Endothelial cell of umbilical vein (primary cell): Measurements from ENCODE around the gene IGFL3. TPM values are rescaled to one million over a fixed set of nuclear protein-coding genes. Genes with fewer than 3 reads are reported as not detected.
"Not testable (repeated sequence)": the region's sequence is repeated elsewhere in the genome, so short reads cannot be mapped to it uniquely, and the experiment has no call there.

Experiments used
- BruUV-seq: library from RNA; stranded (reverse); fragments of 400-500 nt; replicated peaks from 2 replicates; lab custom pipeline; 2021; lab: Mats Ljungman, UMichigan
- CTCF ChIA-PET: fragments of 300-600, 350-600 bp; sonication (Branson Sonifier 250); formaldehyde crosslinking; loops from one replicate; lab custom pipeline; 2021; ENCODE audit warnings: antibody characterized with exemption, inconsistent platforms; lab: Charles Lee
- POLR2A ChIA-PET: fragments of 300-600, 350-600 bp; sonication (Branson Sonifier 250); formaldehyde crosslinking; loops from one replicate; lab custom pipeline; 2021; ENCODE audit warnings: antibody characterized with exemption, inconsistent platforms; lab: Charles Lee
- DNase-seq: peaks from one replicate; pipeline ENCODE4 v3.0.0-alpha.2; 2011; ENCODE audit warnings: low read depth, low spot score
- FAIRE-seq: peaks from 2 replicates; lab custom pipeline; 2011; peaks lifted over from hg19 to GRCh38; lab: Jason Lieb, UNC
- H2AFZ ChIP-seq: 2 replicates; pipeline ENCODE4 v1.6.0; 2012; ENCODE audit warnings: low read depth, low read length, control low read depth, inconsistent platforms
- H3K27ac ChIP-seq: 2 replicates; pipeline ENCODE4 v1.5.1; 2011; ENCODE audit warnings: low read depth, mild to moderate bottlenecking, control low read depth, low read length, moderate library complexity; ENCODE audit not compliant: insufficient read depth
- H3K27me3 ChIP-seq, 2 experiments: 2 replicates each; pipeline versions ENCODE4 v1.6.0 to v1.6.1; 2011; ENCODE audit warnings: low read length in 2 of 2, mixed read lengths in 1 of 2; ENCODE audit not compliant: control insufficient read depth in 2 of 2, insufficient read depth in 2 of 2
- H3K36me3 ChIP-seq, 2 experiments: 2 replicates in 1 of 2; 3 replicates in 1 of 2; pipeline ENCODE4 v1.5.1; 2011; ENCODE audit warnings: low read length in 2 of 2, mild to moderate bottlenecking in 1 of 2, moderate library complexity in 1 of 2; ENCODE audit not compliant: control insufficient read depth in 2 of 2, insufficient read depth in 2 of 2; ENCODE audit errors: extremely low read depth in 1 of 2
- H3K4me1 ChIP-seq: 3 replicates; pipeline ENCODE4 v1.5.1; 2011; ENCODE audit warnings: mild to moderate bottlenecking, low read length; ENCODE audit not compliant: control insufficient read depth, insufficient read depth; ENCODE audit errors: extremely low read depth
- H3K4me2 ChIP-seq: 2 replicates; pipeline ENCODE4 v1.6.1; 2011; ENCODE audit warnings: low read length, control low read depth, mixed read lengths; ENCODE audit not compliant: insufficient read depth
- H3K4me3 ChIP-seq, 3 experiments: fragments of 200-600 bp in 1 of 3; sonication (generic), shearing (Covaris generic) in 1 of 3; replicated peaks in 1 of 3; 2 replicates each; pipeline ENCODE4 v1.5.1; 2011 to 2016; ENCODE audit warnings: control low read depth in 3 of 3, low read length in 3 of 3, mild to moderate bottlenecking in 2 of 3, inconsistent platforms in 1 of 3, low read depth in 1 of 3, moderate library complexity in 1 of 3; ENCODE audit not compliant: insufficient read depth in 1 of 3
- H3K79me2 ChIP-seq: 2 replicates; pipeline ENCODE4 v1.6.0; 2012; ENCODE audit warnings: low read length, inconsistent platforms; ENCODE audit not compliant: control insufficient read depth, insufficient read depth
- H3K9ac ChIP-seq: replicated peaks from 2 replicates; pipeline ENCODE3; 2011; ENCODE audit warnings: low read length, control low read depth; ENCODE audit not compliant: insufficient read depth; ENCODE audit errors: extremely low read depth
- H3K9me1 ChIP-seq: replicated peaks from 3 replicates; pipeline ENCODE4 v1.6.0; 2011; ENCODE audit warnings: mild to moderate bottlenecking, low read length; ENCODE audit not compliant: control insufficient read depth, insufficient read depth; ENCODE audit errors: extremely low read depth
- H3K9me3 ChIP-seq: replicated peaks from 2 replicates; pipeline ENCODE4 v1.5.1; 2012; ENCODE audit warnings: low read length, inconsistent platforms; ENCODE audit not compliant: control insufficient read depth, insufficient read depth
- H4K20me1 ChIP-seq: replicated peaks from 2 replicates; pipeline ENCODE3; 2011; ENCODE audit warnings: mild to moderate bottlenecking, low read length; ENCODE audit not compliant: control insufficient read depth, insufficient read depth; ENCODE audit errors: extremely low read depth
- EZH2 ChIP-seq: IDR thresholded peaks from 2 replicates; pipeline ENCODE4 v1.6.1; 2012; ENCODE audit warnings: borderline replicate concordance, low read depth, mild to moderate bottlenecking, moderate library complexity, low read length, inconsistent platforms; ENCODE audit not compliant: severe bottlenecking
- FOS ChIP-seq: IDR thresholded peaks from 2 replicates; pipeline ENCODE4 v1.6.1; 2011; ENCODE audit warnings: mild to moderate bottlenecking, low read length, moderate library complexity, borderline replicate concordance; ENCODE audit not compliant: insufficient read depth
- GATA2 ChIP-seq: IDR thresholded peaks from 2 replicates; pipeline ENCODE4 v1.7.0; 2011; ENCODE audit warnings: low read depth, mild to moderate bottlenecking, moderate library complexity, mixed read lengths, low read length; ENCODE audit not compliant: insufficient read length, insufficient read depth
- JUN ChIP-seq: IDR thresholded peaks from 2 replicates; pipeline ENCODE4 v1.6.1; 2011; ENCODE audit warnings: borderline replicate concordance, low read depth; ENCODE audit not compliant: insufficient read length, insufficient read depth
- MAX ChIP-seq: IDR thresholded peaks from 2 replicates; pipeline ENCODE4 v1.6.1; 2011; ENCODE audit not compliant: insufficient read depth, insufficient read length
- MYC ChIP-seq: IDR thresholded peaks from one replicate; pipeline ENCODE4 v1.6.1; 2011; ENCODE audit warnings: mild to moderate bottlenecking, low read depth, low read length
- POLR2A ChIP-seq: IDR thresholded peaks from 2 replicates; pipeline ENCODE4 v1.6.1; 2012; ENCODE audit warnings: low read depth, mild to moderate bottlenecking, control low read depth, low read length
- POLR2AphosphoS5 ChIP-seq: IDR thresholded peaks from 2 replicates; pipeline ENCODE4 v1.6.1; 2012; ENCODE audit warnings: low read depth, mild to moderate bottlenecking, control low read depth, low read length, moderate library complexity; ENCODE audit not compliant: insufficient read depth
- dilution Hi-C: fragments of 300-500 bp; cut with MboI; formaldehyde crosslinking; loops from one replicate; pipeline ENCODE4 v1.15.0; 2019; ENCODE audit warnings: low sequenced_read_pairs; ENCODE audit not compliant: extremely low pct_ligation_motif_present
- intact Hi-C: fragments of 100-400 bp; cut with micrococcal nuclease; formaldehyde crosslinking; loops from one replicate; pipeline ENCODE4 v1.10.0; 2022
- polyA plus RNA-seq, 4 experiments: library from polyadenylated mRNA; depleted of rRNA in 3 of 4; stranded (reverse) in 3 of 4; unstranded in 1 of 4; fragments of >200 nt; gene quantifications; 2 replicates each; pipeline versions ENCODE4 v1.2.1 to v1.2.3, GENCODE V29; 2011 to 2012; ENCODE audit warnings: missing spikeins in 1 of 4
- total RNA-seq: library from RNA; stranded (reverse); gene quantifications from 2 replicates; pipeline ENCODE4 v1.2.3, GENCODE V29; 2021
- TF ChIP-seq, protein P1 (sequence below), 2 donors: IDR thresholded peaks; 1 replicate in 1 of 2; 2 replicates in 1 of 2; pipeline ENCODE4 v1.5.1; 2011; ENCODE audit warnings: low read length in 2 of 2, mild to moderate bottlenecking in 2 of 2, moderate library complexity in 2 of 2, control low read depth in 1 of 2, inconsistent platforms in 1 of 2, low read depth in 1 of 2; ENCODE audit not compliant: insufficient read depth in 1 of 2; ENCODE audit errors: extremely low read depth in 1 of 2

Gene IGFL3
- total and polyA plus RNA-seq, 2 donors (not counting 3 experiments of a cell fraction or from before 2014, with no cell fraction given): not detected

DNA sequence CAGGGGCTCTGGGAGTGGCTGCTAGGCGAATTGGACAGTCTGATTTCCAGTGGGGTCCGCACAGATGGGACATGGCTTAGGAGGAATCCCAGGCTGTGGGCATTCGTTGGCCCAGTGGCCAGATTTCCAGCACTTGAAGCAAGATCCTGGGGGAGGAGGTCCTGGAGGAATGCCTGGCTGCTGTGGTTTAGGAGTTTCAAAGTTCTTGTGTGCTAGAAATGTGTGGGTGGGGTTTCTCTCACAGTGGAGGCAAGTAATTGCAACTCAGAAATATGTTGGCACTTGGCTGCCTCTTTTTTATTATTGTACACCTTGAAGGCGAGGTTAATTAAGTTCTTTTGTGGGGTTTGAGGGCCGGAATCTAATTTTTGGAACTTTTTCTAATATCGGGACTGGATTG lies 17.1 kb downstream of the IGFL3 start:
- dilution Hi-C loops: no loop called here
- no TSS peak for BruUV-seq
- Histone ChIP-seq H3K36me3 (no peaks in the 10 kb centered on the region), H3K27me3 (peaks cover 14 to 27% of the 10 kb centered on the region in 2 experiments), H3K9me3 (no peaks in the 10 kb centered on the region), H3K9me1 (no peaks in the 10 kb centered on the region), H4K20me1 (no peaks in the 10 kb centered on the region), H3K4me3 (no peak overlapping the region), H3K79me2 (no peaks in the 10 kb centered on the region), H3K9ac (no peak overlapping the region), H3K27ac (no peak overlapping the region), H3K4me2 (no peak overlapping the region), H2AFZ (no peak overlapping the region), H3K4me1 (no peaks in the 10 kb centered on the region)
- FAIRE-seq (no peak), DNase-seq (no peak)
- intact Hi-C loops: no loop called here
- TF ChIP-seq, protein P1, sequence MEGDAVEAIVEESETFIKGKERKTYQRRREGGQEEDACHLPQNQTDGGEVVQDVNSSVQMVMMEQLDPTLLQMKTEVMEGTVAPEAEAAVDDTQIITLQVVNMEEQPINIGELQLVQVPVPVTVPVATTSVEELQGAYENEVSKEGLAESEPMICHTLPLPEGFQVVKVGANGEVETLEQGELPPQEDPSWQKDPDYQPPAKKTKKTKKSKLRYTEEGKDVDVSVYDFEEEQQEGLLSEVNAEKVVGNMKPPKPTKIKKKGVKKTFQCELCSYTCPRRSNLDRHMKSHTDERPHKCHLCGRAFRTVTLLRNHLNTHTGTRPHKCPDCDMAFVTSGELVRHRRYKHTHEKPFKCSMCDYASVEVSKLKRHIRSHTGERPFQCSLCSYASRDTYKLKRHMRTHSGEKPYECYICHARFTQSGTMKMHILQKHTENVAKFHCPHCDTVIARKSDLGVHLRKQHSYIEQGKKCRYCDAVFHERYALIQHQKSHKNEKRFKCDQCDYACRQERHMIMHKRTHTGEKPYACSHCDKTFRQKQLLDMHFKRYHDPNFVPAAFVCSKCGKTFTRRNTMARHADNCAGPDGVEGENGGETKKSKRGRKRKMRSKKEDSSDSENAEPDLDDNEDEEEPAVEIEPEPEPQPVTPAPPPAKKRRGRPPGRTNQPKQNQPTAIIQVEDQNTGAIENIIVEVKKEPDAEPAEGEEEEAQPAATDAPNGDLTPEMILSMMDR (IDR thresholded peaks at IDR 0.05; ENCODE audit: extremely low read depth in 1 of 2, insufficient read depth in 1 of 2, low read depth in 1 of 2, low read length in 2 of 2): no peak
- TF ChIP-seq FOS: no peak
- no peak for TF ChIP-seq POLR2AphosphoS5
- TF ChIP-seq MAX: no peak
- no peak for TF ChIP-seq GATA2
- TF ChIP-seq JUN: no peak
- TF ChIP-seq EZH2: no peak
- no peak for TF ChIP-seq MYC
- TF ChIP-seq POLR2A: no peak
- CTCF ChIA-PET: no interaction called here
- POLR2A ChIA-PET: no interaction called here

DNA sequence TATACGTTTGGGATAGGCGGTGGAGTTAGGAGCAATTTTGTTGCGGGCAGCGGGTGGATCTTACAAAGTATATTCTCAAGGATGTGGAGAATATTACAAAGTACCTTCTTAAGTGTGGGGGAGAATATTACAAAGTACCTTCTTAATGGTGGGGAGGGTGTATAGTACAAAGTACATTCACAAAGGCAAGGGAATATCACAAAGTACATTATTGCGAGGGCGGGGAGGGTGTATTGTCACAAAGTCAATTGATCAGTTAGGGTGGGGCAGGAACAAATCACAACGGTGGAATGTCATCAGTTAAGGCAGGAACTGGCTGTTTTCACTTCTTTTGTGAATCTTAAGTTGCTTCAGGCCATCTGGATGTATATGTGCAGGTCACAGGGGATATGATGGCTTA lies 22.2 kb downstream of the IGFL3 start:
- H3K9me3 ChIP-seq, H3K36me3 ChIP-seq, H3K9me1 ChIP-seq, dilution Hi-C loops, H3K4me3 ChIP-seq, H3K9ac ChIP-seq, DNase-seq, H3K79me2 ChIP-seq, intact Hi-C loops, H3K4me1 ChIP-seq, BruUV-seq, H2AFZ ChIP-seq, H3K4me2 ChIP-seq, H3K27ac ChIP-seq, FAIRE-seq, POLR2A ChIA-PET, H4K20me1 ChIP-seq: not testable (repeated sequence)
- H3K27me3 ChIP-seq: peaks cover 14 to 17% of the 10 kb centered on the region in 2 experiments
- CTCF ChIA-PET: interaction anchor here (1.2 to 1.5 kb wide), 3 partner anchors 10 to 25 kb away, joined by 3 read pairs; no protein-coding TSS in a partner anchor
